Measurements from ENCODE around the gene NR3C2. TPM values are rescaled to one million over a fixed set of nuclear protein-coding genes. Genes with fewer than 3 reads are reported as not detected.

The NR3C2 gene
- total RNA-seq, 4 donors from 2014 or later: 33.0 to 128 (median 118) TPM

GRCh38 chr4:148248824-148249223 is 193.4 kb downstream of the NR3C2 start:
- no peak for TF ChIP-seq POLR2A (IDR thresholded peaks at IDR 0.05)
- TF ChIP-seq, protein P1, sequence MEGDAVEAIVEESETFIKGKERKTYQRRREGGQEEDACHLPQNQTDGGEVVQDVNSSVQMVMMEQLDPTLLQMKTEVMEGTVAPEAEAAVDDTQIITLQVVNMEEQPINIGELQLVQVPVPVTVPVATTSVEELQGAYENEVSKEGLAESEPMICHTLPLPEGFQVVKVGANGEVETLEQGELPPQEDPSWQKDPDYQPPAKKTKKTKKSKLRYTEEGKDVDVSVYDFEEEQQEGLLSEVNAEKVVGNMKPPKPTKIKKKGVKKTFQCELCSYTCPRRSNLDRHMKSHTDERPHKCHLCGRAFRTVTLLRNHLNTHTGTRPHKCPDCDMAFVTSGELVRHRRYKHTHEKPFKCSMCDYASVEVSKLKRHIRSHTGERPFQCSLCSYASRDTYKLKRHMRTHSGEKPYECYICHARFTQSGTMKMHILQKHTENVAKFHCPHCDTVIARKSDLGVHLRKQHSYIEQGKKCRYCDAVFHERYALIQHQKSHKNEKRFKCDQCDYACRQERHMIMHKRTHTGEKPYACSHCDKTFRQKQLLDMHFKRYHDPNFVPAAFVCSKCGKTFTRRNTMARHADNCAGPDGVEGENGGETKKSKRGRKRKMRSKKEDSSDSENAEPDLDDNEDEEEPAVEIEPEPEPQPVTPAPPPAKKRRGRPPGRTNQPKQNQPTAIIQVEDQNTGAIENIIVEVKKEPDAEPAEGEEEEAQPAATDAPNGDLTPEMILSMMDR (IDR thresholded peaks at IDR 0.05): no peak
- Histone ChIP-seq H3K4me1 (no peaks in the 10 kb centered on the region), H3K27me3 (no peaks in the 10 kb centered on the region), H3K4me3 (no peak overlapping the region), H3K27ac (no peak overlapping the region), H3K9me3 (no peaks in the 10 kb centered on the region), H3K36me3 (no peaks in the 10 kb centered on the region)
- no peak for DNase-seq

GRCh38 chr4:148245015-148245414 is 197.2 kb downstream of the NR3C2 start:
- TF ChIP-seq, protein P1 (IDR thresholded peaks at IDR 0.05): no peak
- TF ChIP-seq POLR2A (IDR thresholded peaks at IDR 0.05): no peak
- no peak overlapping the region for H3K4me3 ChIP-seq
- DNase-seq: no peak

DNA sequence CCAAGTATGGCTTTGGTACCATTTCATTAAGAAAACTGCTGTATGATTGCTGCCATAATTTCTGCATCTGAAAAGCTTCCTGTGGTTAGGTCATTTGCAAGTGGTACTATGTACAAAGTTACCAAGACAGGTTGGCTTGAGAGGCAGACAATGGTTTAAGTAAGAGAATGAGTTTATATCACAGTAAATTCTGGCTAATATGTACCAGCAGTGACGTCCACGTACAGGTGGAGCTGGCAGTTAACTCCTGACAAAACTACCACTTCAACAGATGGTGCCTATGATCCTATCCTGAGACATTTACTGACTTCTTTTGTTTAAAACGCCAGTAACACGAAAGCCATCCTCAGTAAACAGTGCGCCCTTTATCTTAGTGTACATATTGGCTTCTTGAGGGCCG is 198.4 kb downstream of the NR3C2 start:
- no peaks in the 10 kb centered on the region for H3K9me3 ChIP-seq
- H3K4me1 ChIP-seq: peaks cover 0 to 10% (median 0%) of the 10 kb centered on the region in 4 donors
- no peak overlapping the region for H3K4me3 ChIP-seq
- TF ChIP-seq, protein P1 (IDR thresholded peaks at IDR 0.05): no peak
- TF ChIP-seq POLR2A (IDR thresholded peaks at IDR 0.05): no peak
- no peaks in the 10 kb centered on the region for H3K27me3 ChIP-seq
- H3K27ac ChIP-seq: no peak overlapping the region
- no peak for DNase-seq
- no peaks in the 10 kb centered on the region for H3K36me3 ChIP-seq

More at GRCh38 chr4:148245015-148245414, 197.2 kb downstream of the NR3C2 start:
- H3K27me3 ChIP-seq: no peaks in the 10 kb centered on the region
- H3K27ac ChIP-seq: no peak overlapping the region
- H3K4me1 ChIP-seq: no peaks in the 10 kb centered on the region
- H3K36me3 ChIP-seq: no peaks in the 10 kb centered on the region
- no peaks in the 10 kb centered on the region for H3K9me3 ChIP-seq

- Histone ChIP-seq H3K4me3 (no peak overlapping the region), H3K27ac (no peak overlapping the region), H3K36me3 (no peaks in the 10 kb centered on the region), H3K4me1 (peaks cover 0 to 28% (median 0%) of the 10 kb centered on the region in 4 donors), H3K9me3 (no peaks in the 10 kb centered on the region), H3K27me3 (no peaks in the 10 kb centered on the region)
- DNase-seq: no peak
- TF ChIP-seq, protein P1 (IDR thresholded peaks at IDR 0.05): no peak
- no peak for TF ChIP-seq POLR2A (IDR thresholded peaks at IDR 0.05)
These were observed 202.0 kb downstream of the NR3C2 start for GRCh38 chr4:148240241-148240640.

DNA sequence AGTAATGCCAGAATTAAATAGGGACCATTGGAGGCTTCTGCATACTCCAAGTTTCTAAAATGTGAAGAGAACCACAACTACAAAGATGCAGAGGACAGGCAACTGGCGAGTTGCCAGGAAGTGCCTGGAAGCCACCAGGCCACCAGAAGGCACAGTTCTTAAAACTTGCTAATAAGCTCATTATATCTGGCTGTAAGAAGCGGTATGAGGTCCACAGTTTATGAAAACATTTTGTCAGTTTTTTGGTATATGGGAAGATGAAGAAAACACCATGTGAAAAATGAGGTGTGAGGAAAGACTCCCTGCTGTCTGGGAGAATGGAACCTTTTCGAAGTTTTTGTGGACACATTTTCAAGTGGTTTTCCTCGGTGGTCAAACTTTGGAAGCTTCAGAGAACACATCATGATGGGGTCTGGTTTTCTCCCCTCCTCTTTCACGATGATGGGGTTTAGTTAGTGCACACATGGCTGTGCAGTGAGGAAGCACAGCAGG is 202.7 kb downstream of the NR3C2 start:
- DNase-seq: no peak
- H3K27me3 ChIP-seq: no peaks in the 10 kb centered on the region
- H3K36me3 ChIP-seq: no peaks in the 10 kb centered on the region
- H3K4me1 ChIP-seq: peaks cover 0 to 28% (median 0%) of the 10 kb centered on the region in 4 donors
- no peak overlapping the region for H3K4me3 ChIP-seq
- no peak for TF ChIP-seq POLR2A (IDR thresholded peaks at IDR 0.05)
- TF ChIP-seq, protein P1 (IDR thresholded peaks at IDR 0.05): no peak
- no peaks in the 10 kb centered on the region for H3K9me3 ChIP-seq
- peak overlapping the region in 2 of 4 donors; percentile 0 to 71 for H3K27ac ChIP-seq
